ENCODE data around the gene STRN3. TPM values are rescaled to one million over a fixed set of nuclear protein-coding genes. Genes with fewer than 3 reads are reported as not detected.

STRN3 gene
- total and polyA plus RNA-seq, 10 of the 15 experiments (the other 5 are each of a cell fraction or from before 2014, with no cell fraction given): 7.8 to 27.9 (median 14.1) TPM

GRCh38 chr14:31051023-31051422, 24.8 kb upstream of the STRN3 start:
- CTCF ChIA-PET: no interaction called here
- H3K9me3 ChIP-seq (replicated peaks; ENCODE audit: control insufficient read depth, insufficient read depth, low read length): no peaks in the 10 kb centered on the region
- SMC1A ChIA-PET (ENCODE audit: uncharacterized antibody, unreplicated experiment): no interaction called here
- RAD21 ChIA-PET (ENCODE audit: unreplicated experiment): no interaction called here
- BruUV-seq (replicated peaks): no TSS peak
- DNase-seq (ENCODE audit: low read depth, low spot score) (no peak), FAIRE-seq (no peak), ATAC-seq (no peak)
- H3K79me2 ChIP-seq (ENCODE audit: control insufficient read depth, insufficient read depth, low read length): no peaks in the 10 kb centered on the region
- no peaks in the 10 kb centered on the region for H3K4me1 ChIP-seq (ENCODE audit: control insufficient read depth, insufficient read depth, low read length)
- intact Hi-C loops (cut with micrococcal nuclease; ENCODE audit: unreplicated experiment) (no loop called here), in situ Hi-C loops (cut with MboI) (no loop called here)
- no peaks in the 10 kb centered on the region for H4K20me1 ChIP-seq (ENCODE audit: control insufficient read depth, insufficient read depth)
- no peak overlapping the region for H3K4me2 ChIP-seq (ENCODE audit: control insufficient read depth, insufficient read depth)
- H3K27me3 ChIP-seq (replicated peaks in 1 of 2; ENCODE audit: control insufficient read depth in 2 of 2, insufficient read depth in 2 of 2, low read length in 1 of 2): no peaks in the 10 kb centered on the region
- no peak overlapping the region for H3K9ac ChIP-seq (ENCODE audit: control insufficient read depth, insufficient read depth, low read length)
- TF ChIP-seq JUND (IDR thresholded peaks at IDR 0.05; ENCODE audit: low read depth, low read length) (no peak), RBBP5 (conservative IDR thresholded peaks at IDR 0.05) (no peak), USF2 (IDR thresholded peaks at IDR 0.05; ENCODE audit: borderline replicate concordance, low read depth, low read length) (no peak), TARDBP (IDR thresholded peaks at IDR 0.05; ENCODE audit: borderline replicate concordance) (no peak), CEBPB (IDR thresholded peaks at IDR 0.05; ENCODE audit: borderline replicate concordance in 1 of 2, low read depth in 2 of 2, low read length in 2 of 2) (no peak)
- no peak overlapping the region for H3K27ac ChIP-seq (ENCODE audit: control insufficient read depth, insufficient read depth)
- no peak overlapping the region for H3K4me3 ChIP-seq
- 87% methylated on average over 7 of the region's 7 CpGs for WGBS (ENCODE audit: insufficient coverage, insufficient replicate concordance, low lambda C conversion rate, missing lambda C conversion rate)
- H3K36me3 ChIP-seq (ENCODE audit: control insufficient read depth in 2 of 2, insufficient read depth in 2 of 2, low read length in 1 of 2): no peaks in the 10 kb centered on the region
- POLR2A ChIA-PET: interaction anchor here (0.6 kb wide), 1 partner anchor 358 kb away, joined by 3 read pairs; no protein-coding TSS in a partner anchor
- no peak overlapping the region for H2AFZ ChIP-seq (ENCODE audit: control insufficient read depth, low read depth, low read length)

GRCh38 chr14:31047503-31047902, 21.3 kb upstream of the STRN3 start:
- 92% methylated on average over 10 of the region's 10 CpGs for WGBS (ENCODE audit: insufficient coverage, insufficient replicate concordance, low lambda C conversion rate, missing lambda C conversion rate)
- Histone ChIP-seq H3K9me3 (replicated peaks; ENCODE audit: control insufficient read depth, insufficient read depth, low read length) (no peaks in the 10 kb centered on the region), H3K36me3 (ENCODE audit: control insufficient read depth in 2 of 2, insufficient read depth in 2 of 2, low read length in 1 of 2) (no peaks in the 10 kb centered on the region), H2AFZ (ENCODE audit: control insufficient read depth, low read depth, low read length) (no peak overlapping the region), H3K27ac (ENCODE audit: control insufficient read depth, insufficient read depth) (no peak overlapping the region), H3K4me2 (ENCODE audit: control insufficient read depth, insufficient read depth) (no peak overlapping the region), H3K9ac (ENCODE audit: control insufficient read depth, insufficient read depth, low read length) (no peak overlapping the region), H3K27me3 (replicated peaks in 1 of 2; ENCODE audit: control insufficient read depth in 2 of 2, insufficient read depth in 2 of 2, low read length in 1 of 2) (no peaks in the 10 kb centered on the region), H3K4me1 (ENCODE audit: control insufficient read depth, insufficient read depth, low read length) (no peaks in the 10 kb centered on the region), H3K79me2 (ENCODE audit: control insufficient read depth, insufficient read depth, low read length) (no peaks in the 10 kb centered on the region), H3K4me3 (no peak overlapping the region), H4K20me1 (ENCODE audit: control insufficient read depth, insufficient read depth) (no peaks in the 10 kb centered on the region)
- POLR2A ChIA-PET: no interaction called here
- in situ Hi-C loops (cut with MboI): no loop called here
- BruUV-seq (replicated peaks): no TSS peak
- DNase-seq (ENCODE audit: low read depth, low spot score): no peak
- RAD21 ChIA-PET (ENCODE audit: unreplicated experiment): no interaction called here
- CTCF ChIA-PET: interaction anchor here (1.2 kb wide), 1 partner anchor 9 kb away, joined by 3 read pairs; no protein-coding TSS in a partner anchor
- SMC1A ChIA-PET (ENCODE audit: uncharacterized antibody, unreplicated experiment): no interaction called here
- intact Hi-C loops (cut with micrococcal nuclease; ENCODE audit: unreplicated experiment): no loop called here
- FAIRE-seq: no peak
- ATAC-seq: no peak
- no peak for TF ChIP-seq SIX5 (IDR thresholded peaks at IDR 0.05; ENCODE audit: low read depth, low read length, severe bottlenecking)
- no peak for TF ChIP-seq SUPT20H (IDR thresholded peaks at IDR 0.05; ENCODE audit: borderline replicate concordance, control insufficient read depth, low read depth, low read length)
- TF ChIP-seq MYB (IDR thresholded peaks at IDR 0.05; ENCODE audit: borderline replicate concordance, low read depth, low read length): no peak
- no peak for TF ChIP-seq NKRF (conservative IDR thresholded peaks at IDR 0.05)
- TF ChIP-seq NR2F1 (conservative IDR thresholded peaks at IDR 0.05): no peak
- TF ChIP-seq PRDM15 (CRISPR knock-in tag; IDR thresholded peaks at IDR 0.05): no peak
- TF ChIP-seq CBX3 (IDR thresholded peaks at IDR 0.05; ENCODE audit: borderline replicate concordance, low read depth): no peak
